ENCODE results near the gene UGT1A10.

UGT1A10 gene

DNA sequence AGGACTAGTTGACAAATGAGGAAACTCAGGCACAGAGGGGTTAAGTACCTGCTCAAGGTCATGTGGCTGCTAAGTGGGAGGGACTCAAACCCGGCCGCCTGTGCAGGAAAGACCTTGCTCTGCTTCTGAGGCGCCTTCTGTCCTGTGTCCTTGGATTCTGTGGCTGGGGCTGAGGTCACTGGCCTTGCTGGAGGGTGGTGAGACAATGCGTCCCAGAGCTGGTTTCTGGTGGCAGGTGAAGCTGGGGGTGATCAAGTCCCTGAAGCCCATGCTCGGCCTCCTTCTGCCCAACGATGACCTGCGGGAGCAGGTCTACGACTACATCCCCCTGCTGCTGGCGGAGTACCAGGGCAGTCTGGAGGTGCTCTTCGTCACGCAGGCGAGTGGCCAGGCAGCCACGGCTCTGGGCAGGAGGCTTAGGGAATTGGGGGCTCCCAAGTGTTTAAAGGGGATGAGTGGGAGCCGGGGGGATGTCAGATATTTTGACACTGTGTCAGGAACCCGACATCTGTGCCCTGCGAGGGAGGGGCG, 157.9 kb downstream of the UGT1A10 start:
- Histone ChIP-seq H2AFZ (ENCODE audit: low read length, unreplicated experiment) (no peak overlapping the region), H3K4me3 (ENCODE audit: low read depth, low read length) (no peak overlapping the region), H3K27me3 (ENCODE audit: insufficient read depth, low read length) (peaks cover 13% of the 10 kb centered on the region; the same call in 1 of the 2 replicates), H3K79me2 (ENCODE audit: control insufficient read depth, insufficient read depth, low read length, unreplicated experiment) (no peaks in the 10 kb centered on the region), H3K4me1 (ENCODE audit: control insufficient read depth, insufficient read depth, low read length, unreplicated experiment) (no peaks in the 10 kb centered on the region), H3K27ac (ENCODE audit: low read depth, low read length) (no peak overlapping the region), H3K36me3 (ENCODE audit: insufficient read depth, low read length) (no peaks in the 10 kb centered on the region)

DNA sequence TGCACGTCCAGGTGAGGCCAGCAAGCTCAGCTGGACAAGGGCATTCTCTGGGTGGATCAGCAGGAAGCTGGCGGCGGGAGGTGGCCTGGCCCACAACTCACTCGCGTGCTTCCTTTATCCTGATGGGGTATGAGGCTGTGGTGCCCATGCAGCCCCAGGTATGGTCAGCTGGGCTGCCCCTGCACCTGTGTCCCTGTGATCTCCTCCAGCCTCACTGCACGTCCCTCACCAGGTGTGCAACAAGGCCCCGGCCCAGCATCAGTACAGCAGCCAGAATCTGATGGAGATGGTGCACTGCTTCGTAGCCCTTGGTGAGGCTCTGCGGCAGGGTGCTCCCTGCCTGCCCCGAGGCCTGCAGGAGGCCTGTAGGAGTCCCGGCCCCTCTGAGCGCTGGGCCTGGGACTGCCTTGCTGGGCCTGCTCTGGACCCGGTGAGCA, 159.5 kb downstream of the UGT1A10 start:
- H3K4me1 ChIP-seq (ENCODE audit: control insufficient read depth, insufficient read depth, low read length, unreplicated experiment) = no peaks in the 10 kb centered on the region
- H3K27me3 ChIP-seq (ENCODE audit: insufficient read depth, low read length) = peaks cover 19% of the 10 kb centered on the region; the same call in 1 of the 2 replicates

DNA sequence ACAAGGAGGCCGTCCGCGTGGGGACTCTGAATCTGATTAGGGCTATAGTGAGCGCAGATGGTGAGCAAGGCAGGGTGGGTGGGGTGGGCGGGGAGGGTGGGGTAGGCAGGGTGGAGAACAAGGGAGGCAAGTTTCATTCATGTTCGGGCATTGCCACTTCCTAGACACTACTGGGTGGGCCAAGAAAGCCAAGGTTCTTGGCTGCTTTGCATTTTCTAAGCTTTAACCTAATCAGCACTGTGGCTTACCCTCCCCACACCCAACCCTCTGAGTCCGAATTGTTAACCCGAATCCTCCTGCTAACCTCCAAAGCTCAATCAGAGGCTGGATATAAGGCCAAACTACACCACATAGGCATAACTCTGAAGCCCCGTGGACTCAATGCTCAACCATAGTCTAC, 160.0 kb downstream of the UGT1A10 start:
- Histone ChIP-seq H3K79me2 (ENCODE audit: control insufficient read depth, insufficient read depth, low read length, unreplicated experiment) (no peaks in the 10 kb centered on the region), H3K27me3 (ENCODE audit: insufficient read depth, low read length) (peaks cover 16% of the 10 kb centered on the region; the same call in 1 of the 2 replicates), H3K27ac (ENCODE audit: low read depth, low read length) (no peak overlapping the region), H3K4me3 (ENCODE audit: low read depth, low read length) (no peak overlapping the region), H2AFZ (ENCODE audit: low read length, unreplicated experiment) (no peak overlapping the region), H3K36me3 (ENCODE audit: insufficient read depth, low read length) (no peaks in the 10 kb centered on the region), H3K4me1 (ENCODE audit: control insufficient read depth, insufficient read depth, low read length, unreplicated experiment) (no peaks in the 10 kb centered on the region)

More for the DNA sequence above, 159.5 kb downstream of the UGT1A10 start:
- Histone ChIP-seq H3K36me3 (ENCODE audit: insufficient read depth, low read length) (no peaks in the 10 kb centered on the region), H2AFZ (ENCODE audit: low read length, unreplicated experiment) (no peak overlapping the region), H3K79me2 (ENCODE audit: control insufficient read depth, insufficient read depth, low read length, unreplicated experiment) (no peaks in the 10 kb centered on the region), H3K27ac (ENCODE audit: low read depth, low read length) (no peak overlapping the region), H3K4me3 (ENCODE audit: low read depth, low read length) (no peak overlapping the region)

DNA sequence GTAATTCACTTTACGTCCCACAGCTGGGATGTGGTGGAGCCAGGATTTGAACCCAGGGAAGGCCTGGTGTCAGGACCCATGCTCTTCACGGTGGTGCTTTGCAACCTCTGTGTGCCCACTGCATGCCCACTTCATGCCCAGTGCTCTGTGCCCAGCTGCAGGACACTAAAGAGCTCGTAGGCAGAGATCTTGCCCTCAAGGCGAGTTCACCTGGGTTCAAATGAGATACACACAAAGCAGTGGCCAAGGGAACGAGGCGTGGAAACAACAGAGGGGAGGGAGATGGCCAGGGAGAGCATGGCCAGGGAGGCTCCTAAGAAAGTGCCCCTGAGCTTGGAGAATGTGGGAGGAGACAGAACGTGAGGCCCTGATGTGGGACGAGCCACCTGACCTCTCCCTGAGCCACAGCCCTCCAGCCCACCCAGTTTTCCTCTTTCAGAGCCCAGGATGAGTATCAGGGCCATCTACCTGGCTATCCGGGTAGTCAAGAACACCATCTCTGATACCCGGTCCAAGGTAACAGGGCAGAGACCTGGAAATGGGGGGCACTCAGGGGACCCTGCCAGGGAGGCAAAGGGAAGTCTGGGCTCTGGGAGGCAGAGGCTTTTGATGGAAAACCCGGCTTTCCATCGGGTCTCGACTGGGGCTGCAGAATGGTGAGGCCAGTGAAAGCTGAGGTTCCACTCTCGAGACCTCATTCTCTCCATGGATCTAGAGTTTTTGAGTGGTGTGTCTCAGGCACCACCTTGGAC, 162.3 kb downstream of the UGT1A10 start:
- no peak overlapping the region for H3K27ac ChIP-seq (ENCODE audit: low read depth, low read length)
- no peaks in the 10 kb centered on the region for H3K36me3 ChIP-seq (ENCODE audit: insufficient read depth, low read length)
- H3K79me2 ChIP-seq (ENCODE audit: control insufficient read depth, insufficient read depth, low read length, unreplicated experiment) = no peaks in the 10 kb centered on the region
- peaks cover 23% of the 10 kb centered on the region; the same call in 1 of the 2 replicates for H3K27me3 ChIP-seq (ENCODE audit: insufficient read depth, low read length)
- no peak overlapping the region for H2AFZ ChIP-seq (ENCODE audit: low read length, unreplicated experiment)
- H3K4me1 ChIP-seq (ENCODE audit: control insufficient read depth, insufficient read depth, low read length, unreplicated experiment) = no peaks in the 10 kb centered on the region
- no peak overlapping the region for H3K4me3 ChIP-seq (ENCODE audit: low read depth, low read length)

DNA sequence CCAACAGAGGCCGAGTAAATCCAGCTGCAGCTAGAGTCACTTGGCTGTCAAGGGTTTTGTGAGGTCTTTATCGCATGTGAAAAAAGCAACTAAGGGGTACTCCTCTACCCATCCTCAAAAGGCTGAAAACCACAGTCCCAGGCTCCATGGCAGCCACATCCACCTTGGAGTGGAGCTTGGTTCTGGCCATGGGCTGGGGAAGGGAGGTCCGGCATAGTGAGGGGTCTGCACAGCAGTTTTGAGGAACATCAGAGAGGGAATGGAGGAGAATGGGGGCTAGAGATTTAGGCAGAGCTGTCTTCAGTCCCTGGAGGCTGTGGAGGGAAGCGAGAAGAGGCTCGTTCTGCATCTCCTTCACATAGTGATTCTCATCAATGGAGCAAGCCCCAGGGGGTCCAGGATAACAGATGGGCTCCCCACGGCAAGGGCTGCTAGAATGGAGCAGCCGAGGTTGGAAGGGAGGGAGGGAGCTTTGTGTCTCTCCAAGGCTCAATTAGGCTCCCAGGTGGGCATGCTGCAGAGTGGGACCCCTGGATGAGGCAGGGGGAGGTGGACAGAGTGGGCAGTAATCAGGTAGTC, 162.9 kb downstream of the UGT1A10 start:
- H3K36me3 ChIP-seq (ENCODE audit: insufficient read depth, low read length) = no peaks in the 10 kb centered on the region
- no peaks in the 10 kb centered on the region for H3K79me2 ChIP-seq (ENCODE audit: control insufficient read depth, insufficient read depth, low read length, unreplicated experiment)
- no peak overlapping the region for H2AFZ ChIP-seq (ENCODE audit: low read length, unreplicated experiment)
- peaks cover 29% of the 10 kb centered on the region; the same call in 1 of the 2 replicates for H3K27me3 ChIP-seq (ENCODE audit: insufficient read depth, low read length)
- H3K27ac ChIP-seq (ENCODE audit: low read depth, low read length) = no peak overlapping the region
- no peak overlapping the region for H3K4me3 ChIP-seq (ENCODE audit: low read depth, low read length)
- no peaks in the 10 kb centered on the region for H3K4me1 ChIP-seq (ENCODE audit: control insufficient read depth, insufficient read depth, low read length, unreplicated experiment)

DNA sequence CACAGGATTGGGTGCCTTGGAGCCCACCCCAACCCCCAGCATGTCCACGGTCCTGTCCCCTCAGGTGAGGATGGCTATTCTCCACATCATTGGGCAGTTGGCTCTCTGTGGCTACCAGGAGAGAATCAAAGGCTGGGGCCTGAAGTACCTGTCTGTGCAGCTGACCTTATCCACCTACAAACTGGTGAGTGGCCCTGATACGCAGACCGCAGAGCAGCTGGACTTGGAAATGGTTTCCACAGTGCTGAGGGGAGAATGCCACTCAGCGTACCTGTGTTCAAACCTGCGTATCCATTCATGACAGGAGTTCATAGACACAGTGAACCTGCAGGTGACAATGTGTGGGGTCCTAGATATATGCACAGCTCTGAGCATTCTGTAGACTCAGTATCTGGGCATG, 163.5 kb downstream of the UGT1A10 start:
- no peak overlapping the region for H3K27ac ChIP-seq (ENCODE audit: low read depth, low read length)
- H3K36me3 ChIP-seq (ENCODE audit: insufficient read depth, low read length) = no peaks in the 10 kb centered on the region
- no peaks in the 10 kb centered on the region for H3K4me1 ChIP-seq (ENCODE audit: control insufficient read depth, insufficient read depth, low read length, unreplicated experiment)

DNA sequence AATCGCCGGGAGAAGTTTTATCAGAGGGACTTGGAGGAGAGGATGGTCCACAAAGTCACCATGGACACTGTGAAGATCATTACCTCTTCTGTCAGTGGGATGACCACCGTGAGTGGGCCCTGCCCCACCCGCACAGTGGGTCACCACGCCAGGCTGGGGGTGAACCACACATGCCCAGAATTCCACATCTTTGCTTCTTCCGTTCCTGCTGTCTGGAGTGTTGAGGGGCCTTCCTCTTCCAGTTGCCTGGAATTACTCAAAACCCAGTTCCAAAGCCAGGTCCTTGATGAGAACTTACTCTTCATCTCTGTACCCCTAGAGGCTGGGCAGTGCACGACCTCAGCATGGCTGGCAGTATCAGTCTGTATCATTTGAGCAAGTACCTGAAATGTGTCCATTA, 164.0 kb downstream of the UGT1A10 start:
- no peaks in the 10 kb centered on the region for H3K4me1 ChIP-seq (ENCODE audit: control insufficient read depth, insufficient read depth, low read length, unreplicated experiment)
- H3K4me3 ChIP-seq (ENCODE audit: low read depth, low read length) = no peak overlapping the region
- H2AFZ ChIP-seq (ENCODE audit: low read length, unreplicated experiment) = no peak overlapping the region
- H3K79me2 ChIP-seq (ENCODE audit: control insufficient read depth, insufficient read depth, low read length, unreplicated experiment) = no peaks in the 10 kb centered on the region
- no peak overlapping the region for H3K27ac ChIP-seq (ENCODE audit: low read depth, low read length)
- peaks cover 39% of the 10 kb centered on the region for H3K27me3 ChIP-seq (ENCODE audit: insufficient read depth, low read length)
- no peaks in the 10 kb centered on the region for H3K36me3 ChIP-seq (ENCODE audit: insufficient read depth, low read length)

More for the DNA sequence above, 163.5 kb downstream of the UGT1A10 start:
- Histone ChIP-seq H3K27me3 (ENCODE audit: insufficient read depth, low read length) (peaks cover 34% of the 10 kb centered on the region; the same call in 1 of the 2 replicates), H3K79me2 (ENCODE audit: control insufficient read depth, insufficient read depth, low read length, unreplicated experiment) (no peaks in the 10 kb centered on the region), H2AFZ (ENCODE audit: low read length, unreplicated experiment) (no peak overlapping the region), H3K4me3 (ENCODE audit: low read depth, low read length) (no peak overlapping the region)

DNA sequence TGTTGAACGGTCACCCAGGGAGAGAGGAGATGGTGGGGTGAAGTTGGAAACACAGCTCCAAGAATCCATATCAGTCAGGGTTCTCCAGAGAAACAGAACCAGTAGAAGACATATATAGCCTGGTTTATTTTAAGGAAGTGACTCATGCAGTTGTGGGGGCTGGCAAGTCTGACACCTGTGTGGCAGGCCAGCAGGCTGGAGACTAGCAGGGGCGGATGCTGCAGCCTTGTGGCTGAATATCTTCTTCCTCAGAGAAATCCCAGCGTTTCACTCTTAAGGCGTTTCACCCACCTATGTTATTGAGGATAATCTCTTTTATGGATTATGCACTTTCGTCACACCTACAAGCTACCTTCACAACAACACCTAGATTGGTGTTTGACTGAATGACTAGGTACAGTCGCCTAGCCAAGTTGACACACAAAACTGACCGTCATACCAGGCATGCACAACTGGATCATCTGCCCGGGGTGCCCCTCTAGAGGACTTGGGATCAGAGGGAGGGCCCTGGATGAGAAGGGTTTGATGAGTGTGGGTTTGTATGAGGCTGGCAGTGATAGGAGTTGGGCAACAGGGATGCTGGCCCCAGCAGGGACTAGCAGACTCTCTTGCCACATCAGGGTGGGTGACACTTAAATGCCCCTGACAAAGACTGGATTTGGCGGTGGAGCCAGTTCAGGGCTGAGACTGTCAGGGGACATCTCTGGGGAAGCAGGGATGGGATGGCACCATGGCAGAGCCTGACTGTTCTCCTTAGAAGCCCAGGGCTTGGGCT, 165.3 kb downstream of the UGT1A10 start:
- no peaks in the 10 kb centered on the region for H3K4me1 ChIP-seq (ENCODE audit: control insufficient read depth, insufficient read depth, low read length, unreplicated experiment)
- no peaks in the 10 kb centered on the region for H3K79me2 ChIP-seq (ENCODE audit: control insufficient read depth, insufficient read depth, low read length, unreplicated experiment)
- H2AFZ ChIP-seq (ENCODE audit: low read length, unreplicated experiment) = no peak overlapping the region
- H3K4me3 ChIP-seq (ENCODE audit: low read depth, low read length) = no peak overlapping the region
- peaks cover 51% of the 10 kb centered on the region for H3K27me3 ChIP-seq (ENCODE audit: insufficient read depth, low read length)
- no peak overlapping the region for H3K27ac ChIP-seq (ENCODE audit: low read depth, low read length)
- no peaks in the 10 kb centered on the region for H3K36me3 ChIP-seq (ENCODE audit: insufficient read depth, low read length)

DNA sequence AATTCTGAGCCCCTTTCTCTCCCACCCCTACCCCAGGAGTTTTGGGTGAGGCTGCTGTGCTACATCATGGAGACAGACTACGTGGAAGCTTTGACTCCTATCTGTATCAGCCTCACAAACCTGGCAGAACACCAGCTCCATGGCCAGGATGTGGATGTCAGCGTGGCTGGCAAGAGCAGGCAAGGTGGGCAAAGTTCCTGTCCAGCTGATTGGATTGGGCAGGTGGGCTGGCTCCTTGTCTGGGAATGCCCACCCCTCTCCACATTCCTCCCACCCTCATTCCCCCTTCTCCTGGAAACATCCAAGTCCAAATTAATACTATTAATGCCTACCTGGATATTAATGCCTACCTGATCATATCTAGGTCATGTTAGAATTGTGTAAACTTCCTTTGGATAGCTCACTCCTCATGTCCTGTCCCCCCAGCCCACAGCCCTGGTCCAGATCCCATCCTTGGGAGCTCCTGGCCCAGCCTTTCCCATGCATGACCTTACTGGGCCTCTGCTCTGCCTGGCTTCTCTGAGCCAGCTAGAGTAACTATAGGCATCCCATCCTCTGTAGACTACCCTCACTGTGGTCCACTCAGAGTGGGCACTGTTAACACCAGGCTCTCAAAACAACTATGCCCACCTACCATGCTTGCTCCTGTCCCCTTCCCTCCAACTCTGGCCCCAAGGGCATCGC, 166.0 kb downstream of the UGT1A10 start:
- Histone ChIP-seq H3K27me3 (ENCODE audit: insufficient read depth, low read length) (peaks cover 44% of the 10 kb centered on the region), H2AFZ (ENCODE audit: low read length, unreplicated experiment) (no peak overlapping the region), H3K79me2 (ENCODE audit: control insufficient read depth, insufficient read depth, low read length, unreplicated experiment) (no peaks in the 10 kb centered on the region), H3K36me3 (ENCODE audit: insufficient read depth, low read length) (no peaks in the 10 kb centered on the region), H3K4me1 (ENCODE audit: control insufficient read depth, insufficient read depth, low read length, unreplicated experiment) (no peaks in the 10 kb centered on the region), H3K4me3 (ENCODE audit: low read depth, low read length) (no peak overlapping the region), H3K27ac (ENCODE audit: low read depth, low read length) (no peak overlapping the region)

DNA sequence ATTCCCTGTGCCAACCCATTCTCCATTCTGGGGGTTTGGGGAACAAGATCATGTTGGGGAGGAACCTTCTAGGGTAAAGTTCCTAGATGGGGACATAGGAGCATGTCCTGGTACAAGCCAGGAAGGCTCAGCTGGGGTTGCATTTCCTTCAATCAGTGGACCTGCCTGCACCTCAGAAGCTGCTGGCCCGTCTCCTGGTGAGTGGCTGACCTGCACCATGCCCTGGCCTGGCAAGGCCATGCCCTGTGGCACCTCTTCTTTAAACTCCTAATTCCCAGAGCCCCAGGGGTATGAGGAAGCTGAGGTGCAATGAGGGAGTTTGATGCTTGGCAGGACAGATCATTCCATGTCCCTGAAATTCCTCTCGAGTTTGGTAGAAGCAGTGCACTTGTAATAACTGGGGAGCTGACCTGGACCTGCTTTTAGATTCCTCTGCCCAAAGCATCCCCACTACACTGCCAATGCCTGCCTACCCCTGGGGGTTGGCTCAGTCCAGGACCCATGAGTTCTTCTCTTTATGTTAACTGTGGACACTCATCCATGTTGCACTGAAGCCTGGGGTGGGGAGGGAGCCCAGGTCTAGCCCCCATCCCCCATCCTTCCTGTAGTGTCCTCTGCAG, 167.2 kb downstream of the UGT1A10 start:
- H3K27ac ChIP-seq (ENCODE audit: low read depth, low read length) = no peak overlapping the region
- no peak overlapping the region for H3K4me3 ChIP-seq (ENCODE audit: low read depth, low read length)
- H3K36me3 ChIP-seq (ENCODE audit: insufficient read depth, low read length) = no peaks in the 10 kb centered on the region
- H3K4me1 ChIP-seq (ENCODE audit: control insufficient read depth, insufficient read depth, low read length, unreplicated experiment) = no peaks in the 10 kb centered on the region
- H2AFZ ChIP-seq (ENCODE audit: low read length, unreplicated experiment) = no peak overlapping the region
- no peaks in the 10 kb centered on the region for H3K79me2 ChIP-seq (ENCODE audit: control insufficient read depth, insufficient read depth, low read length, unreplicated experiment)
- peaks cover 53% of the 10 kb centered on the region for H3K27me3 ChIP-seq (ENCODE audit: insufficient read depth, low read length)

Data from ACC112 (cell line).